BJ (cell line): ENCODE measurements around the gene THTPA. TPM values are rescaled to one million over a fixed set of nuclear protein-coding genes. Genes with fewer than 3 reads are reported as not detected.

ENCODE experiments used
- CTCF ChIA-PET: fragments of 350-600 bp; formaldehyde crosslinking; extraction: SDS; loops from one replicate; lab custom pipeline; 2021; ENCODE audit warnings: antibody characterized with exemption, inconsistent platforms; lab: Yijun Ruan, JAX
- POLR2A ChIA-PET: fragments of 300-600 bp; sonication (Branson Sonifier 250); formaldehyde crosslinking; extraction: SDS; loops from one replicate; lab custom pipeline; 2021; ENCODE audit warnings: antibody characterized with exemption; lab: Charles Lee
- DNase-seq: peaks from one replicate; pipeline ENCODE4 v3.0.0-alpha.2; 2011; ENCODE audit warnings: low read depth
- H3K27me3 ChIP-seq: 2 replicates; pipeline ENCODE4 v1.6.0; 2011; ENCODE audit warnings: low read length; ENCODE audit not compliant: control insufficient read depth, insufficient read depth
- H3K36me3 ChIP-seq: 2 replicates; pipeline ENCODE4 v1.5.1; 2011; ENCODE audit warnings: low read length; ENCODE audit not compliant: control insufficient read depth, insufficient read depth
- H3K4me3 ChIP-seq: 2 replicates; pipeline ENCODE4 v1.5.1; 2011; ENCODE audit warnings: low read depth, mild to moderate bottlenecking, control low read depth, low read length
- polyA plus RNA-seq: library from polyadenylated mRNA; depleted of rRNA; stranded (reverse); fragments of >200 nt; gene quantifications from 2 replicates; pipeline ENCODE4 v1.2.3, GENCODE V29; 2011
- TF ChIP-seq, protein P1 (sequence below): IDR thresholded peaks from 2 replicates; pipeline ENCODE4 v1.5.1; 2011; ENCODE audit warnings: low read depth, mild to moderate bottlenecking, control low read depth, inconsistent platforms, low read length, moderate library complexity; ENCODE audit not compliant: insufficient read depth

THTPA gene
- polyA plus RNA-seq, 1 experiment, result 14.2 TPM

DNA sequence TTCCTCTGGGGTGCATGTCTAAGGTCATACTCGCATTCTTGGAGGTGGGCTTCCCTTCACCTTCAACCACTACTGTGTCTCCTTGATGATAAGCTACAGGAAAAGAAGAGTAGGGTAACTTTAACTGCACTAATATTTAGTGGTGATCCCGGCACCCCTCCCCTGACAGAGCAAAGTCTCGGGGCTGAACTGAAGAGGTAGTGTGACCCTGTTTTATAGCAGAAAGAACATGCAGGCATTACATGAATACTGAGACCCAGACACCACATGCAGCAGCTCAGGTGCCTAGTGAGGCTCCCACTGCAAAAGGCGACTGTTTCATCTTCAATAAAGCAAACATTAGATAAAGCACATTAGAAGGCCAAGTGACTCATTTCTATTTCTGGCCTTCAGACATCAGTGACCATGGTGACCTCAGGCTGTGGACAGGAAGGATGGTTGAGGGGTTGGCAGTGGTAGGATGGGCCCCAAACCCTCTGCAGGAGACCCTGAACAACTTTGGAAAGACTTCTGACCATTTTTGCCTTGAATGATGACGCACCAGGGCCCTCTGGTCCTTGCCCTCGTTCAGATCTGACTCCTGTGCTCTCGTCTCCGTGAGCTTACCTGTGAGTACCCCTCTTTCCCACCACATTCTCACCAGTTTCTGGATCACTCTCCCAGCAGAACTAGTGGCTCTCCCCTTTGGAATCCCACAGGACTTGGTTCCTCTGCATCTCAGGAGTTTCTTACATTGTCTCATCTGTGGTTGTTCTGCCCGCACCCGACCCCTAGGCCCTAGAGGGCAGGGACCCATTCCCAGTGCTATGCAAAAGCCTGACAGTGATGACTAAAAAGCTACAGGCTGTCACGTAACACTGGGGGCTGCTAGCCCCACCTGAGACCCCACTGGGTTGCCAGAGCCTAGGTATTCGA lies 46.4 kb downstream of the THTPA start:
- ChIA-PET CTCF (no interaction called here), POLR2A (no interaction called here)
- DNase-seq, result no peak
- no peak overlapping the region for H3K4me3 ChIP-seq
- no peaks in the 10 kb centered on the region for H3K36me3 ChIP-seq
- TF ChIP-seq, protein P1, sequence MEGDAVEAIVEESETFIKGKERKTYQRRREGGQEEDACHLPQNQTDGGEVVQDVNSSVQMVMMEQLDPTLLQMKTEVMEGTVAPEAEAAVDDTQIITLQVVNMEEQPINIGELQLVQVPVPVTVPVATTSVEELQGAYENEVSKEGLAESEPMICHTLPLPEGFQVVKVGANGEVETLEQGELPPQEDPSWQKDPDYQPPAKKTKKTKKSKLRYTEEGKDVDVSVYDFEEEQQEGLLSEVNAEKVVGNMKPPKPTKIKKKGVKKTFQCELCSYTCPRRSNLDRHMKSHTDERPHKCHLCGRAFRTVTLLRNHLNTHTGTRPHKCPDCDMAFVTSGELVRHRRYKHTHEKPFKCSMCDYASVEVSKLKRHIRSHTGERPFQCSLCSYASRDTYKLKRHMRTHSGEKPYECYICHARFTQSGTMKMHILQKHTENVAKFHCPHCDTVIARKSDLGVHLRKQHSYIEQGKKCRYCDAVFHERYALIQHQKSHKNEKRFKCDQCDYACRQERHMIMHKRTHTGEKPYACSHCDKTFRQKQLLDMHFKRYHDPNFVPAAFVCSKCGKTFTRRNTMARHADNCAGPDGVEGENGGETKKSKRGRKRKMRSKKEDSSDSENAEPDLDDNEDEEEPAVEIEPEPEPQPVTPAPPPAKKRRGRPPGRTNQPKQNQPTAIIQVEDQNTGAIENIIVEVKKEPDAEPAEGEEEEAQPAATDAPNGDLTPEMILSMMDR, result no peak
- H3K27me3 ChIP-seq, result 0 out of 2 replicates have a peak, but pooled peaks cover under 1% of the 10 kb centered on the region

DNA sequence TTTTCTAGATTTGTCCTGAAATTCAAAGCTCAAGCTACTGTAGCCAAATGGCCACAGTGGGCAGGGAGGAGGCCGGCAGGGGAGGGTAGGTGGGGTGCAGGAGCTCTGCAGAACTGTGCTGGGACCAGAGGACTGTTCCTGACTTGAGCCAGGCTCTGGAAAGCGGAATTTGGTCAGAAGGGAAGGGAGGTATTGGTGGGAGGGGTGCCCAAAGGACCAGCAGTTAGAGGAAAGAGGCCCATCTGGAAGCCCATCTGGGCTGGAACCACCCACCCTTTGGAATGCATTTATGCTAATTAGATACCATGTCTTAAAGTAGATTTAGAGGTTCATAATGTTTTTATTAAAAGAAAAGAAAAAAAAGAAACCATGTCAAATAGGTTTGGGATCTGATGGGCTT lies 47.0 kb downstream of the THTPA start:
- ChIA-PET CTCF (interaction anchor here (1.0 kb wide), 1 partner anchor 14 kb away, joined by 3 read pairs; no protein-coding TSS in a partner anchor), POLR2A (no interaction called here)
- Histone ChIP-seq H3K27me3 (0 out of 2 replicates have a peak, but pooled peaks cover 1% of the 10 kb centered on the region), H3K4me3 (no peak overlapping the region), H3K36me3 (no peaks in the 10 kb centered on the region)
- no peak for DNase-seq
- TF ChIP-seq, protein P1, result no peak

DNA sequence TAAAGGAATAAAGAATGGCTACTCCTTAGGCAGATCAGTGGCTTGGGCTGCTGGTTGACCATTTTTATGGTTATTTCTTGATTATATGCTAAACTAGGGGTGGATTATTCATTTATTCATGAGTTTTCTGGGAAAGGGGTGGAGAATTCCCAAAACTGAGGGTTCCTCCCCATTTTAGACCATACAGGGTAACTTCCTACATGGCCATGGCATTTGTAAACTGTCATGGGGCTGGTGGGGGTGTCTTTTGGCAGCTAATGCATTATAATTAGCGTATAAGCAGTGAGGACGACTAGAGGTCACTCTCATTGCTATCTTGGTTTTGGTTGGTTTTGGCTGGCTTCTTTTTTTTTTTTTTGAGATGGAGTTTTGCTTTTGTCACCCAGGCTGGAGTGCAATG lies 48.1 kb downstream of the THTPA start:
- 0 out of 2 replicates have a peak, but pooled peaks cover 1% of the 10 kb centered on the region for H3K27me3 ChIP-seq
- H3K4me3 ChIP-seq, result no peak overlapping the region
- no peak for DNase-seq
- TF ChIP-seq, protein P1, result no peak
- POLR2A ChIA-PET, result no interaction called here
- no peaks in the 10 kb centered on the region for H3K36me3 ChIP-seq
- CTCF ChIA-PET, result interaction anchor here (1.0 kb wide), 1 partner anchor 13 kb away, joined by 3 read pairs; no protein-coding TSS in a partner anchor

DNA sequence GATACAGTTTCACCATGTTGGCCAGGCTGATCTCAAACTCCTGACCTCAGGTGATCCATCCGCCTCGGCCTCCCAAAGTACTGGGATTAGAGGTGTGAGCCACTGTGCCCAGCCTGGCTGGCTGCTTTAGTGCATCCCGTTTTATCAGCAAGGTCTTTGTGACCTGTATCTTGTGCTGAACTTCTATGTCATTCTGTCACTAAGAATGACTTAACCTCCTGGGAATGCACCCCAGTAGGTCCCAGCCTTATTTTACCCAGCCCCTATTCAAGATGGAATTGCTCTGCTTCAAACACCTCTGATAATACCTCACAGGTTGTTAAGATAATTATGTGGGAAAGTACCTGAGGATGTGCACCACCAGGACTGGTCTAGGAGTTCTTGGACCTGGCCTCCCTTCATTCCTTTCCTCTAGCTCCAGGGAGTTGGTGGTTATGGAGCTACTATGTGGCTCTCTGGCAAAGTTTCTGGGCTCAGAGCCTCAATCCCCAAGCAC lies 48.7 kb downstream of the THTPA start:
- TF ChIP-seq, protein P1, result no peak
- H3K27me3 ChIP-seq, result 0 out of 2 replicates have a peak, but pooled peaks cover 1% of the 10 kb centered on the region
- ChIA-PET CTCF (interaction anchor here (1.2 kb wide), 1 partner anchor 16 kb away, joined by 3 read pairs; no protein-coding TSS in a partner anchor), POLR2A (no interaction called here)
- no peaks in the 10 kb centered on the region for H3K36me3 ChIP-seq
- no peak for DNase-seq
- no peak overlapping the region for H3K4me3 ChIP-seq
